ENCODE measurements around the gene ALDH3A1. TPM values are rescaled to one million over a fixed set of nuclear protein-coding genes. Genes with fewer than 3 reads are reported as not detected.
"Not testable (repeated sequence)": the region's sequence is repeated elsewhere in the genome, so short reads cannot be mapped to it uniquely, and the experiment has no call there.

Gene ALDH3A1
- total RNA-seq, 4 donors from 2014 or later = 41.7 to 128 (median 83.9) TPM

DNA sequence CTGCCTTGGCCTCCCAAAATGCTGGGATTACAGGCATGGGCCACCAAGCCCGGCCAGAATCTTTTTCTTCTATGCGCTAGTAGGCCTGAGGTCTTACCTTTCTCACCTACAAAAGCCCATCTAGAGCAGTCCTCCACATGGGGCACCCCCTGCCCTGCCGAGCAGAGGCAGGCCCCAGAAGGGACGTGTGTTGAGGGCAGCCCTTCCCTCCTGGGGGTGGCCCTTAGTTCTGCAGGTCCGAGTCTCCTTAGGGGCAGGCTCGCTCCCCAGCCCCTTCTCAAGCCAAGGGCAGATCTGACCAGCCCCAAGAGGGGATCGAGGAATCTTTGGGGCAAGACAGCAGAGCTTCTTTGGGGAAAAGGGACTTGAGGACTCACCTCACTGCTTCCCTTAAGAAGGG is 17.9 kb upstream of the ALDH3A1 start:
- Histone ChIP-seq H3K27ac (no peak overlapping the region), H3K4me3 (no peak overlapping the region), H3K36me3 (no peaks in the 10 kb centered on the region), H3K27me3 (no peaks in the 10 kb centered on the region), H3K9me3 (no peaks in the 10 kb centered on the region), H3K4me1 (peaks cover 12% of the 10 kb centered on the region)
- 66% methylated on average over 7 of the region's 7 CpGs for WGBS
- no peak for TF ChIP-seq EP300 (IDR thresholded peaks at IDR 0.05)
- no peak for TF ChIP-seq POLR2AphosphoS5 (IDR thresholded peaks at IDR 0.05)
- no peak for TF ChIP-seq POLR2A (IDR thresholded peaks at IDR 0.05)
- no peak for TF ChIP-seq CTCF (IDR thresholded peaks at IDR 0.05)
- DNase-seq (ENCODE audit: low spot score in 2 of 2) = peak in 1 of 2 donors; percentile 52

DNA sequence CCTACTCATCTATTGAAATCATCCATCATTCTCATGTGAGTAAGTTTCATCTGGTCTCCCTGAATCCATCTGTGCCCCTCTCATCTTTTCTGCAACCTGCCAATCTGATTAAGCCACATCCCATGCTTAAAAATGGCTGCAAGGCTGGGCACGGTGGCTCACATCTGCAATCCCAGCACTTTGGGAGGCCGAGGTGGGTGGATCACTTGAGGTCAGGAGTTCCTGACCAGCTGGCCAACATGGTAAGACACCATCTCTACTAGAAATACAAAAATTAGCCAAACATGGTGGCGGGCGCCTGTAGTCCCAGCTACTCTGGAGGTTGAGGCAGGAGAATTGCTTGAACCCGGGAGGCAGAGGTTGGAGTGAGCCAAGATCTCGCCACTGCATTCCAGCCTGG is 15.9 kb upstream of the ALDH3A1 start:
- peaks cover 12% of the 10 kb centered on the region for H3K4me1 ChIP-seq
- H3K9me3 ChIP-seq, H3K4me3 ChIP-seq, H3K27ac ChIP-seq, H3K27me3 ChIP-seq, H3K36me3 ChIP-seq: not testable (repeated sequence)
- 83% methylated on average over 6 of the region's 6 CpGs for WGBS
- peak in 1 of 2 donors; percentile 22 for DNase-seq (ENCODE audit: low spot score in 2 of 2)

GRCh38 chr17:19763416-19763815 is 15.3 kb upstream of the ALDH3A1 start:
- no peaks in the 10 kb centered on the region for H3K9me3 ChIP-seq
- no peaks in the 10 kb centered on the region for H3K36me3 ChIP-seq
- no peaks in the 10 kb centered on the region for H3K27me3 ChIP-seq
- 85% methylated on average over 2 of the region's 2 CpGs for WGBS
- TF ChIP-seq POLR2A (IDR thresholded peaks at IDR 0.05) (no peak), EP300 (IDR thresholded peaks at IDR 0.05) (no peak), CTCF (IDR thresholded peaks at IDR 0.05) (no peak), POLR2AphosphoS5 (IDR thresholded peaks at IDR 0.05) (no peak)
- H3K27ac ChIP-seq = no peak overlapping the region
- H3K4me3 ChIP-seq = no peak overlapping the region
- H3K4me1 ChIP-seq = peaks cover 12% of the 10 kb centered on the region
- DNase-seq (ENCODE audit: low spot score in 2 of 2) = peak in 1 of 2 donors; percentile 18

- Histone ChIP-seq H3K27me3 (no peaks in the 10 kb centered on the region), H3K36me3 (no peaks in the 10 kb centered on the region), H3K4me3 (no peak overlapping the region), H3K9me3 (no peaks in the 10 kb centered on the region), H3K27ac (no peak overlapping the region), H3K4me1 (peaks cover 12% of the 10 kb centered on the region)
- peak; percentile 80 to 89 for DNase-seq (ENCODE audit: low spot score in 2 of 2)
- 76% methylated on average over 8 of the region's 15 CpGs for WGBS
- TF ChIP-seq POLR2A (IDR thresholded peaks at IDR 0.05) (no peak), CTCF (IDR thresholded peaks at IDR 0.05) (peak; percentile 47 to 64)
Observed at GRCh38 chr17:19762515-19762961, 14.4 kb upstream of the ALDH3A1 start.

DNA sequence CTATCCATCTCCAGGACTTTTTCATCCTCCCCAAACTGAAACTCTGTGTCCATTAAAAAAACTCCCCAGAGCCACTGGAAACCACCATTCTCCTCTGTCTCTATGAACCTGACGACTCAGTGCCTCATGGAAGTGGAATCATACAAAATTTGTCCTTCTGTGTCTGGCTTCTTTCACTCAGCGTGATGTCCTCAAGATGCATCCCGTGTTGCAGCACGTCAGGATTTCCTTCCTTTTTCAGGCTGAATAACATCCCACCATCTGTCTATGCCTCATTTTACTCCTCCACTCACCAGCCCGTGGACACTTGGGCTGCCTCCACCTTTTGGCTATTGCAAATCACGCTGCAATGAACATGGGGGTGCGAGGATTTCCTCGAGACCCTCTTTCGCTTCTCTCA is 12.6 kb upstream of the ALDH3A1 start:
- H3K4me3 ChIP-seq = no peak overlapping the region
- H3K9me3 ChIP-seq = no peaks in the 10 kb centered on the region
- DNase-seq (ENCODE audit: low spot score in 2 of 2) = peak in 1 of 2 donors; percentile 11
- H3K36me3 ChIP-seq = no peaks in the 10 kb centered on the region
- H3K27ac ChIP-seq = no peak overlapping the region
- 83% methylated on average over 9 of the region's 9 CpGs for WGBS
- no peaks in the 10 kb centered on the region for H3K27me3 ChIP-seq
- peaks cover 5% of the 10 kb centered on the region for H3K4me1 ChIP-seq
- TF ChIP-seq EP300 (IDR thresholded peaks at IDR 0.05) = no peak
- TF ChIP-seq CTCF (IDR thresholded peaks at IDR 0.05) = no peak
- TF ChIP-seq POLR2AphosphoS5 (IDR thresholded peaks at IDR 0.05) = no peak
- TF ChIP-seq POLR2A (IDR thresholded peaks at IDR 0.05) = no peak

Data from suprapubic skin (tissue), 4 donors.